Gastrocnemius medialis (tissue), 4 donors: ENCODE data around the gene TAS2R9.

ENCODE experiments used
- POLR2A ChIP-seq, 2 donors: fragments of 450-650 bp; IDR thresholded peaks; one replicate each; pipeline ENCODE4 v1.6.1; 2017; ENCODE audit warnings: antibody characterized with exemption in 2 of 2, mild to moderate bottlenecking in 2 of 2, moderate library complexity in 2 of 2
- TF ChIP-seq, protein P1 (sequence below), 5 experiments: fragments of 450-650 bp in 3 of 5; fragments of 200-600 bp in 2 of 5; sonication (generic) in 2 of 5; IDR thresholded peaks in 4 of 5; conservative IDR thresholded peaks in 1 of 5; 1 replicate in 4 of 5; 2 replicates in 1 of 5; pipeline ENCODE4 v1.5.1; 2016 to 2019; ENCODE audit warnings: antibody characterized with exemption in 5 of 5, mild to moderate bottlenecking in 3 of 5, moderate library complexity in 3 of 5

DNA sequence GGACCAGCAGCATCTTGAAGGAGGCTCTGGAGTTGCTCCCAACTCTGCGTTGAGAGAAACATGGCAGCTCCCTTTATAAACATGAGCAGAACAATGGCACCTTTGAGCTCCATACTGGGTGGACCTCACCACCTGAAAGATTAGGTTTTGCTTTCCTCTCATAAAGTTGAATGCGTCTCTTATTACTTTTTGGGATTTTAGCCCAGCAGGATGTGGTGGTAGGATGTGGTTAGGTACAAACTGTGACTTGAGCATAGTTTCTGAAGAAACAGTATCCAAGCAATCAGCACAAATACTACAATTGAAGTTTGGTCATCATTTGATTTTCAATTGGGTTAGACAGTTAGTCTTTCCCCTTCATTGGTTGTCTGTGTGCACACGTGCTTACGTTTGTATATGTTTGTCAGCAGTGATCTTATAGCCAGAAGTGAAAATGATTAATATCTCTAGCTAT, 39.5 kb upstream of the TAS2R9 start, which contains the start of gene PRR4:
- TF ChIP-seq, protein P1, sequence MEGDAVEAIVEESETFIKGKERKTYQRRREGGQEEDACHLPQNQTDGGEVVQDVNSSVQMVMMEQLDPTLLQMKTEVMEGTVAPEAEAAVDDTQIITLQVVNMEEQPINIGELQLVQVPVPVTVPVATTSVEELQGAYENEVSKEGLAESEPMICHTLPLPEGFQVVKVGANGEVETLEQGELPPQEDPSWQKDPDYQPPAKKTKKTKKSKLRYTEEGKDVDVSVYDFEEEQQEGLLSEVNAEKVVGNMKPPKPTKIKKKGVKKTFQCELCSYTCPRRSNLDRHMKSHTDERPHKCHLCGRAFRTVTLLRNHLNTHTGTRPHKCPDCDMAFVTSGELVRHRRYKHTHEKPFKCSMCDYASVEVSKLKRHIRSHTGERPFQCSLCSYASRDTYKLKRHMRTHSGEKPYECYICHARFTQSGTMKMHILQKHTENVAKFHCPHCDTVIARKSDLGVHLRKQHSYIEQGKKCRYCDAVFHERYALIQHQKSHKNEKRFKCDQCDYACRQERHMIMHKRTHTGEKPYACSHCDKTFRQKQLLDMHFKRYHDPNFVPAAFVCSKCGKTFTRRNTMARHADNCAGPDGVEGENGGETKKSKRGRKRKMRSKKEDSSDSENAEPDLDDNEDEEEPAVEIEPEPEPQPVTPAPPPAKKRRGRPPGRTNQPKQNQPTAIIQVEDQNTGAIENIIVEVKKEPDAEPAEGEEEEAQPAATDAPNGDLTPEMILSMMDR (IDR thresholded peaks at IDR 0.05 in 4 of 5, conservative IDR thresholded peaks at IDR 0.05 in 1 of 5): no peak
- no peak for TF ChIP-seq POLR2A (IDR thresholded peaks at IDR 0.05)
